ENCODE data around the gene SPTB.
A peak's percentile ranks its signal among the peaks of the same experiment; 100 is the strongest.

Gene SPTB

DNA sequence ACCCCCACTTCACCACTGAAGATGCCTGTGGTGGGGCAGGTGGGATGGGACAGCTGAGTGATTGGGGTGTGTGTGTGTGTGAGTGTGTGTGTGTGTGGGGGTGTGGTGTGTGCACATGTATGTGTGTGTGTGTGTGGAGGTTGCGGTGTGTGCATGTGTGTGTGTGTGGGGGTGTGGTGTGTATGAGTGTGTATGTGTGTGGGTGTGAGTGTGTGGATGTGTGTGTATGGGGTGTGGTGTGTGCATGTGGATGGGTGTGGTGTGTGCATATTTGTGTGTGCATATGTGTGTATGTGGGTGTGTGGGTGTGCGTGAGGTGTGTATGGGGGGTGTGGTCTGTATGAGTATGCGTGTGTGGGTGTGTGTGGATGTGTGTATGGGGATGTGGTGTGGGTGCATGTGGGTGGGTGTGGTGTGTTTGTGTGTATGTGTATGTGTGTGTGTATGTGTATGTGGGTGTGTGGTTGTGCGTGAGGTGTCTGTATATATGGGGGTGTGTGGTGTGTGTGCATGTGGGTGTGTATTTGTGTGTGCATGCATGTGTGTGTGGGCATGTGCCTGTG lies 113.9 kb downstream of the SPTB start:
- H3K9ac ChIP-seq (ENCODE audit: low read length in 5 of 5): no peak overlapping the region
- H3K36me3 ChIP-seq (ENCODE audit: control insufficient read depth in 5 of 5, insufficient read depth in 5 of 5, low read length in 5 of 5): peaks cover 0 to 4% (median 0%) of the 10 kb centered on the region in 5 donors
- H3K4me3 ChIP-seq (ENCODE audit: low read depth in 1 of 5, low read length in 5 of 5): no peak overlapping the region
- H3K4me1 ChIP-seq (ENCODE audit: control insufficient read depth in 5 of 5, insufficient read depth in 5 of 5, low read length in 5 of 5): peaks cover 8 to 24% (median 16%) of the 10 kb centered on the region in 5 donors
- H3K27me3 ChIP-seq (ENCODE audit: control insufficient read depth in 5 of 5, insufficient read depth in 4 of 5, low read length in 5 of 5): peaks cover 0 to 12% (median 2%) of the 10 kb centered on the region in 5 donors
- H3K27ac ChIP-seq (ENCODE audit: low read depth, low read length): no peak overlapping the region
- H3K9me3 ChIP-seq (ENCODE audit: control insufficient read depth in 5 of 5, low read length in 5 of 5): no peaks in the 10 kb centered on the region

DNA sequence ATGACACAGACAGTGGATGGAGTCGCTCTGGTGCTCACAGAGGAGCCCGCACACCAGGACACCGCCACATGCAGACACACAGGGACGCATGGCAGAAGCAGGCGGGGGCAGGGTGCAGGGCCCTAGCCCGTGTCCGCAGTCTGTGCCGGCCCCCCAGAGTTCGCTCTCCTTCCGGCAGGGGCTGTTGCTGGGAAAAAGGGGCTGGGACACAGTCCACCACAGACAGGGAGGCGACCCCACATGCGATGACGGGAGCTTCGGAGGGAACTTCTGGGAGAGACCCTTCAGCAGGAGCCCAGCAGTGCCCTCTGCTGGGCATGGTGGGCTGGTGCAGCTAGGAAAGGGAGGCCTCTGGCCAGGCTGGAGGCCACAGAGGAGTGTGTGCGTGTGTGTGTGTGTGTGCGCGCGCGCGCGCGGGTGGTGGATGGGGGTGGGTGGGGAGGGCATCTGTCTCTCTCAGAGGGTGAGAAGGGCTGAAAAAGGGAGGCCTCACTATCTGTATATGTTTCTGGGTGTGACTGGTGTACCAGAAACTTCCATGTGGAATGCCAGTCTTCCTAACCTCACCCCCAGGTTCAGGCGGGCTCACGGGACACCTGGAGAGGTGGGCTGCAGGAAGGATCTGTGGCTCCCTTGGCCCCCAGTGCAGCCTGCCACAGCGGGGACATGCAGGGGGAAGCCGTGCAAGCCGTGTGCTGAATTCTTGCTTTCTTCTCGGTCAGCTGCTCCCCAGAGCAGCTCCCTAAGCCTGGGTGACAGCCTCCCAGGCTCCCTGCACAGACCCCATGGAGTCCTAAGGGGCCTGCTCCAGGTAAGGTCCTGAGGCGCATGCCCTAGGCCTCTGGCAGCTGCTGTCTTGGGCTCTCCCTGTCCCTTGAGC lies 114.8 kb downstream of the SPTB start:
- no peaks in the 10 kb centered on the region for H3K9me3 ChIP-seq (ENCODE audit: control insufficient read depth in 5 of 5, low read length in 5 of 5)
- H3K9ac ChIP-seq (ENCODE audit: low read length in 5 of 5): peak overlapping the region in 1 of 5 donors; percentile 36
- H3K27ac ChIP-seq (ENCODE audit: low read depth, low read length): no peak overlapping the region

DNA sequence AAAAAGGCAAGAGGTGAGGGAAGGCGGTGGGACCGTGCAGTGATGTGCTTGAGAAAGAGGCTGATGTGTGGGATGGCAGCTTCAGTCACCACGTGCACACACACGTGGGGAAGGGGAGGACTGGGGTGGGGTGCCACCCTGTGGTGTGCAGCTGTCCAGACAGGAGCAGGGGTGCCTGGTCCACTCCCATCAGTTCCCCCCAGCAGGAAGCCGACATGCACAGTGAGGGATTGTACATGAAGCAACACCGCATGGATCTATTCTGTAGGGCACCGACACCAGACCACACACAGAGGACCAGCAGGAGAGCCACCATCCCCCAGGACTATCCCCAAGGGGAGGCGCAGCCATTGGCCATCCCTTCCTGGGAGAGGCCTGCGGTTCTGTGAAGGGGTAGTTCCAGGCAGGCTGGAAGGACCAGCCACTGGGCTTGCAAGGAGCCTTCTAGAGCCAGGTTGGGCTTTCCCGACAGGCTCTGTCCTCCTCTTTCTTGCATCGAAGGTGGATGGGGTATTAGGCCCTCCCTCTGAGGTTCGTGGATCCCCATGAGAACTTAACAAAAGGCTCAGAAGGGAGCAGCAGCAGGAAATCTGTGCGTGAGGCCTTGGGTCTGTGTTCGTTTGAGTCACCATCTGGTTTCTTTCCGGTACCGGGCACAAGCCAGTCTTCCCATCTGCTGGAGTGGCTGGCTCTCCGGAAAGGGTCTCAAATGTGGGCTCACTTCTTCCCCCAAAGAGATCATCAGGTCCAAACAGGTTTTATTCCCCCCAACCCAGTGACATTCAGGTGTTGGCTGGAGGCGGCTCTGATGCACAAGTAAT lies 115.7 kb downstream of the SPTB start:
- H3K36me3 ChIP-seq (ENCODE audit: control insufficient read depth in 5 of 5, insufficient read depth in 5 of 5, low read length in 5 of 5): no peaks in the 10 kb centered on the region
- H3K4me3 ChIP-seq (ENCODE audit: low read depth in 1 of 5, low read length in 5 of 5): peak overlapping the region in 3 of 5 donors; percentile 45 to 57 (median 47)
- H3K27me3 ChIP-seq (ENCODE audit: control insufficient read depth in 5 of 5, insufficient read depth in 4 of 5, low read length in 5 of 5): peaks cover 0 to 22% (median 9%) of the 10 kb centered on the region in 5 donors
- H3K4me1 ChIP-seq (ENCODE audit: control insufficient read depth in 5 of 5, insufficient read depth in 5 of 5, low read length in 5 of 5): peaks cover 8 to 24% (median 18%) of the 10 kb centered on the region in 5 donors
- H3K27ac ChIP-seq (ENCODE audit: low read depth, low read length): no peak overlapping the region
- peak overlapping the region in 1 of 5 donors; percentile 36 for H3K9ac ChIP-seq (ENCODE audit: low read length in 5 of 5)
- no peaks in the 10 kb centered on the region for H3K9me3 ChIP-seq (ENCODE audit: control insufficient read depth in 5 of 5, low read length in 5 of 5)

More for the DNA sequence above, 114.8 kb downstream of the SPTB start:
- H3K36me3 ChIP-seq (ENCODE audit: control insufficient read depth in 5 of 5, insufficient read depth in 5 of 5, low read length in 5 of 5): no peaks in the 10 kb centered on the region
- peaks cover 0 to 13% (median 8%) of the 10 kb centered on the region in 5 donors for H3K27me3 ChIP-seq (ENCODE audit: control insufficient read depth in 5 of 5, insufficient read depth in 4 of 5, low read length in 5 of 5)
- H3K4me1 ChIP-seq (ENCODE audit: control insufficient read depth in 5 of 5, insufficient read depth in 5 of 5, low read length in 5 of 5): peaks cover 8 to 24% (median 16%) of the 10 kb centered on the region in 5 donors
- H3K4me3 ChIP-seq (ENCODE audit: low read depth in 1 of 5, low read length in 5 of 5): peak overlapping the region in 4 of 5 donors; percentile 42 to 57 (median 46)

DNA sequence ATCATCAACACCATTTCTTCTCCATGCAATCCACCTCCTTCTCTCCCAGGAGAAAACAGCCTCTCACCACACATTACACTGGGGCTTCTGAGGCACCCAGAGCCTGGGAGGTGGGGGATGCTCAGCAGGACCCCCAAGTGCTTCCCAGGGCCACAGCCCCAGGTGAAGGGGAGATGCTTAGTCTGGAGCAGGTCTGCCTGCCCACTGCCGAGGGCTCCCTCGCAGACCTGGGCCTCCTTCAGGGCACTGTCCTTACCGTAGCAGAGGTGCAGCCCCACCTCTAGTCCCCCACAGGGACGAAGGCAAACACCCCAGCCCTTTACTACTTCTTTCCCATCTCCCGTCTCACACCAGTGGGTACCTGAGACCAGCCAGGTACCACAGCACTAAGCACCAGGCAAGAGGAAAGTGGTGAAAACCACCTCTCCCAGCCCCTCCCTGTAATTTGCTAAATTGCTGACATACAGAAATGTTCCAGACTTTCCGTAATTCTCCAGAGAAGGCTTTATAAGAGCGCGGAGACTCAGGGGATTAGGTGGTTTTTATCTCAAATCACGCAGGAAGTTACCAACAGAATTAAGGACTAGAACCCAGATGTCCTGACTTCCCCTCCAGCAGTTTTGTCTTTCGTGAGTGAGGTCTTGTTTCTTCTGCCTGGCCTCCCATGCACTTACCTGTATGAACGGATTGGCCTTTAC lies 116.5 kb downstream of the SPTB start:
- Histone ChIP-seq H3K36me3 (ENCODE audit: control insufficient read depth in 5 of 5, insufficient read depth in 5 of 5, low read length in 5 of 5) (no peaks in the 10 kb centered on the region), H3K4me3 (ENCODE audit: low read depth in 1 of 5, low read length in 5 of 5) (no peak overlapping the region), H3K9me3 (ENCODE audit: control insufficient read depth in 5 of 5, low read length in 5 of 5) (no peaks in the 10 kb centered on the region), H3K9ac (ENCODE audit: low read length in 5 of 5) (no peak overlapping the region), H3K4me1 (ENCODE audit: control insufficient read depth in 5 of 5, insufficient read depth in 5 of 5, low read length in 5 of 5) (peaks cover 8 to 24% (median 19%) of the 10 kb centered on the region in 5 donors), H3K27ac (ENCODE audit: low read depth, low read length) (no peak overlapping the region), H3K27me3 (ENCODE audit: control insufficient read depth in 5 of 5, insufficient read depth in 4 of 5, low read length in 5 of 5) (peaks cover 0 to 23% (median 9%) of the 10 kb centered on the region in 5 donors)

DNA sequence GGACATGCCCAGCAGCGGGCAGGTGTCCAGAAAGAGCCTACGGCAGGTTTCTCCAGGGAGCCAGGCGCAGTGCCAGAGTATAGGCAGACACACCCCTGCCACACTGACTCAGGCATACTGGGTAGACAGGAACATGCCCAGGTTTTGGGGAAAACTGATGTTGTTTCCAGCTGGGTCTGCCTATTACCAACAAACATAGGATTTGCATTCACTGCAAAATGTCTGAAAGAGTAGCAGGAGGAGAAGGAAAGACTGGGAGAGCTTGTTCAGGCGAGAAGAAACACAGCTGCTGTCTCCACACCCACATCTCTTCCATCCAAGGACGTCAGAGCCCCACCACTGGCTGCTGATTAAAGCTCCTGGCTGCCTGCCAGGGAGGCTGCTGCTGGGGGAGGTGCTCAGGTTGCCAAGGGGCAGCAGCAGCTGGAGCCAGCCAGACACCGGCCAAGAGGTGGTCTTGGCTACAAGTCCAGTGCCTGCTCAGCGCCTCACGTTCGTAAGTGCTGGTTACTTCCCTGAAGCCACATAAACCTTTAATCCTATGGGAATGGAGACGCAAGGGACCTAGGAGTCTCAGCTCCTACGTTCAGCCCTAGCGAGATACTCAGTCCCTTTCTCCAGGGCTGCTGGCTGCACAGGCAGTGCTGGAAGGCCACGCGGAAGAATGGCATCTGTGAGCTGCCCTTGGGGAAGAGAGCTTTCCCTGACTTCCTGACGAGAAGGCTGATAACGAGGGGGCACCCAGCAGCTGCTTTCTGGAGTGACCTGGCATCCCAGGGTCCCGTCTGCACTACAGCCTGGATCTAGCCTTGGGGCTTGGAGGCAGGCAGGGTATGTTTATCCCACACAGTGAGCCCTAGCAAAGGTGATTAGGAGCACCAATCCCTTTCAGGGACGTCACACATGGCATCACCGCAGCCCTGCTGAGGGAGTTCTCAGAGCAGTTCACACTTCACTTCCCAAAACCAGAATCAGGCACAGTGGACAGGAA lies 117.4 kb downstream of the SPTB start:
- Histone ChIP-seq H3K4me3 (ENCODE audit: low read depth in 1 of 5, low read length in 5 of 5) (peak overlapping the region in 1 of 5 donors; percentile 11), H3K9me3 (ENCODE audit: control insufficient read depth in 5 of 5, low read length in 5 of 5) (no peaks in the 10 kb centered on the region), H3K36me3 (ENCODE audit: control insufficient read depth in 5 of 5, insufficient read depth in 5 of 5, low read length in 5 of 5) (no peaks in the 10 kb centered on the region), H3K9ac (ENCODE audit: low read length in 5 of 5) (peak overlapping the region in 2 of 5 donors; percentile 0 to 38), H3K27ac (ENCODE audit: low read depth, low read length) (no peak overlapping the region), H3K4me1 (ENCODE audit: control insufficient read depth in 5 of 5, insufficient read depth in 5 of 5, low read length in 5 of 5) (peaks cover 8 to 30% (median 19%) of the 10 kb centered on the region in 5 donors), H3K27me3 (ENCODE audit: control insufficient read depth in 5 of 5, insufficient read depth in 4 of 5, low read length in 5 of 5) (peaks cover 0 to 23% (median 9%) of the 10 kb centered on the region in 5 donors)

DNA sequence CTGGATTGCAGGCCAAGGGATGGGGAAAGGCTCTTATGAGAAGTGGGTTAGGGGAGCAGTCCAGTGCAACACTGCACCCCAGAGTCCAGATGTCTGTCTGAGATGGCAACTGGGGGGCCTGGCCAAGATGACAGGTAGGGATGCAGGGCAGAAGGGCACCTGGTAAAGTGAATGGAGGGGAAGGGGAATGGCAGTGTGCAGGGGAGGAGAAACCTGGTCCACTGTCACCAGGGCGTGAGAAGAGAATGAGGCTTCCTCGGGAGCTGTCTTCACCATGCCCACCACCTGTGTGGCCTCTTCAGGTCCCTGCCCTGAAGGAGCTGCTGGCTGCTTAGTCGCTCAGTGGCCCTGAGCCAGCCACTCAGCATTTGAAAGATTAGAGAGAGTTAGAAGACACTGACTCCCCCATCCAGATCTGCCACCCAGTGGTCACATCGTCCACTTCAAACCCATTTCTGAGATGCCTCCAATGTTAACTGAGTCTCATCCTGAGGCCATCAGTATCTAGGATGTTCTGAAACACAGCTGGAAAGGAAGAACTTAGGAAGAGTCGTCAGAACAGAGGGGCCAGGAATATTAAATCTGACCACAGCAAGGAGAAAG lies 118.2 kb downstream of the SPTB start:
- Histone ChIP-seq H3K9ac (ENCODE audit: low read length in 5 of 5) (peak overlapping the region in 1 of 5 donors; percentile 0), H3K4me3 (ENCODE audit: low read depth in 1 of 5, low read length in 5 of 5) (no peak overlapping the region), H3K27me3 (ENCODE audit: control insufficient read depth in 5 of 5, insufficient read depth in 4 of 5, low read length in 5 of 5) (peaks cover 0 to 23% (median 12%) of the 10 kb centered on the region in 5 donors), H3K27ac (ENCODE audit: low read depth, low read length) (no peak overlapping the region), H3K4me1 (ENCODE audit: control insufficient read depth in 5 of 5, insufficient read depth in 5 of 5, low read length in 5 of 5) (peaks cover 8 to 30% (median 19%) of the 10 kb centered on the region in 5 donors), H3K36me3 (ENCODE audit: control insufficient read depth in 5 of 5, insufficient read depth in 5 of 5, low read length in 5 of 5) (no peaks in the 10 kb centered on the region), H3K9me3 (ENCODE audit: control insufficient read depth in 5 of 5, low read length in 5 of 5) (no peaks in the 10 kb centered on the region)

DNA sequence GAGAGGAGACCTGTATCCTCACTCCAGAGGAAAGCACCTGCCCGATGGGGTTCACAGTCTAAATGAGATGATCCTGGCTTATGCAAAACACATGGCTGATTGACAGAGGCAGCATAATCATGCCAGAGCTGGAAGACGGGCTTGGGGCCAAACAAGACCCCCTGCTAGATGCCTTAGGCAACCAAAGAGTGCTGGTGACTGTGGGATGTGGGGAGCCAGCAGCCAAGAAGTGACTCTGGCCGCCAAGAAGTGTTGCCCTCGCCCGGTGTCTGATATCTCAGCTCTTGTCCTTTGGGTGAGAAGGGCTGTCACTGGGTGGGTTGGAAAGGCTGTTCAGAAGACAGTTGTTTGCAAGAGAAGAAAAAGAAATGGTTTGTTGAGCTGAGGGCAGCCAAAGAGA lies 118.8 kb downstream of the SPTB start:
- Histone ChIP-seq H3K4me3 (ENCODE audit: low read depth in 1 of 5, low read length in 5 of 5) (no peak overlapping the region), H3K27me3 (ENCODE audit: control insufficient read depth in 5 of 5, insufficient read depth in 4 of 5, low read length in 5 of 5) (peaks cover 0 to 23% (median 12%) of the 10 kb centered on the region in 5 donors), H3K27ac (ENCODE audit: low read depth, low read length) (no peak overlapping the region), H3K9me3 (ENCODE audit: control insufficient read depth in 5 of 5, low read length in 5 of 5) (no peaks in the 10 kb centered on the region), H3K9ac (ENCODE audit: low read length in 5 of 5) (no peak overlapping the region), H3K4me1 (ENCODE audit: control insufficient read depth in 5 of 5, insufficient read depth in 5 of 5, low read length in 5 of 5) (peaks cover 8 to 30% (median 19%) of the 10 kb centered on the region in 5 donors), H3K36me3 (ENCODE audit: control insufficient read depth in 5 of 5, insufficient read depth in 5 of 5, low read length in 5 of 5) (no peaks in the 10 kb centered on the region)

DNA sequence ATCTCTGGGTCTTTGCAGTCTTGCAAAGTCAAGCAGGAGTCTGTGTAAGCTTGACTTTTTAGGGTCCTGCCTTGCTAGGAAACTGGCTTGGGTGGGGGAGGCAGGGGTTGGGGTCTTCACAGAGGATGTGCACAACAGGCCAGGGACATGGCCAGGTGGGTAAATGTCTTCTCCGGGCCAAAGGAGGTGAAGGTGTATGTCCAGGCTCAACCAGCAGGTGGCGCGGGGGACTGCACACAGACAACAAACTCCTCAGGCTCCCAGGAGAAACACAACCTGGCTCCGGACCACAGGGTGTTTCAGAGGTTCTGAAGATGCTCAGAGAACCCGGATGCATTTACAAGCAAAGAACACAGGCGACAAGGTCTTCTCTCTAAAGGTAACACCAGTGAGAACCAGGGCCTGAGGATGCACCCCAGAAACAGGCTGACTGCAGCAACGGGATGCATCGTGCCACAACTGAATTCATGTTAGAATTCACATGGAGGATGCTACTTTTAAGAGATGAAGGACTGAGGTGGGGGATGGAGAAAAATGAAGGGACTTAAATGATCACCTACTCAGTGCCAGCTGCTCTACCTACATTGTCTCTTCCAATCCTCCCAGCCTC lies 119.5 kb downstream of the SPTB start:
- H3K4me1 ChIP-seq (ENCODE audit: control insufficient read depth in 5 of 5, insufficient read depth in 5 of 5, low read length in 5 of 5): peaks cover 8 to 30% (median 19%) of the 10 kb centered on the region in 5 donors
- H3K27ac ChIP-seq (ENCODE audit: low read depth, low read length): no peak overlapping the region

More for the DNA sequence above, 119.5 kb downstream of the SPTB start:
- H3K27me3 ChIP-seq (ENCODE audit: control insufficient read depth in 5 of 5, insufficient read depth in 4 of 5, low read length in 5 of 5): peaks cover 0 to 23% (median 12%) of the 10 kb centered on the region in 5 donors
- no peak overlapping the region for H3K4me3 ChIP-seq (ENCODE audit: low read depth in 1 of 5, low read length in 5 of 5)
- no peaks in the 10 kb centered on the region for H3K36me3 ChIP-seq (ENCODE audit: control insufficient read depth in 5 of 5, insufficient read depth in 5 of 5, low read length in 5 of 5)
- H3K9me3 ChIP-seq (ENCODE audit: control insufficient read depth in 5 of 5, low read length in 5 of 5): no peaks in the 10 kb centered on the region
- no peak overlapping the region for H3K9ac ChIP-seq (ENCODE audit: low read length in 5 of 5)
